HEK293 (cell line): ENCODE measurements around the gene PSME1.

ENCODE experiments used
- CTCF ChIA-PET: fragments of 350-600 bp; formaldehyde crosslinking; extraction: SDS; loops from one replicate; lab custom pipeline; 2021; ENCODE audit warnings: antibody characterized with exemption; lab: Yijun Ruan, JAX
- POLR2A ChIA-PET: fragments of 300-600 bp; formaldehyde crosslinking; extraction: SDS; loops from one replicate; lab custom pipeline; 2020; ENCODE audit warnings: antibody characterized with exemption, inconsistent platforms; lab: Yijun Ruan, JAX
- H3K27ac ChIP-seq: fragments of 200-500 bp; sonication (Bioruptor generic); 2 replicates; pipeline ENCODE4 v1.5.1; 2014; ENCODE audit warnings: low read depth, low read length, control low read depth, inconsistent platforms; ENCODE audit errors: extremely low read depth
- H3K36me3 ChIP-seq, 2 experiments: fragments of 200-500 bp in 1 of 2; sonication (Bioruptor generic) in 1 of 2; 1 replicate in 1 of 2; 2 replicates in 1 of 2; pipeline ENCODE4 v1.5.1; 2014 to 2017; ENCODE audit warnings: inconsistent platforms in 2 of 2, low read length in 2 of 2; ENCODE audit not compliant: control insufficient read depth in 2 of 2, insufficient read depth in 1 of 2
- H3K4me1 ChIP-seq: fragments of 200-500 bp; sonication (Bioruptor generic); 2 replicates; pipeline ENCODE4 v1.5.1; 2014; ENCODE audit warnings: mild to moderate bottlenecking, low read length, inconsistent platforms; ENCODE audit not compliant: control insufficient read depth, insufficient read depth
- H3K4me3 ChIP-seq: 2 replicates; pipeline ENCODE4 v1.5.1; 2011; ENCODE audit warnings: low read depth, mild to moderate bottlenecking, control low read depth, low read length, moderate library complexity
- H3K9me3 ChIP-seq: fragments of 200-500 bp; sonication (Bioruptor generic); 2 replicates; pipeline ENCODE4 v1.5.1; 2014; ENCODE audit warnings: low read depth, low read length, inconsistent platforms; ENCODE audit not compliant: control insufficient read depth, insufficient read depth
- INSM2 ChIP-seq: fragments of 450-650 bp; formaldehyde crosslinking; IDR thresholded peaks from 2 replicates; pipeline ENCODE4 v1.5.1; 2016; ENCODE audit warnings: missing biosample characterization, missing genetic modification characterization
- KLF10 ChIP-seq: fragments of 450-650 bp; IDR thresholded peaks from 2 replicates; pipeline ENCODE4 v1.5.1; 2018; ENCODE audit warnings: missing biosample characterization, mild to moderate bottlenecking, missing genetic modification characterization
- KLF16 ChIP-seq: fragments of 450-650 bp; formaldehyde crosslinking; IDR thresholded peaks from 2 replicates; pipeline ENCODE4 v1.5.1; 2017; ENCODE audit warnings: missing biosample characterization, missing genetic modification characterization
- ZBTB44 ChIP-seq: fragments of 450-650 bp; IDR thresholded peaks from 2 replicates; pipeline ENCODE4 v1.5.1; 2018; ENCODE audit warnings: missing biosample characterization, mild to moderate bottlenecking, missing genetic modification characterization
- ZBTB48 ChIP-seq: fragments of 450-650 bp; formaldehyde crosslinking; IDR thresholded peaks from 2 replicates; pipeline ENCODE4 v1.5.1; 2016; ENCODE audit warnings: missing biosample characterization, missing genetic modification characterization
- ZBTB8A ChIP-seq: fragments of 450-650 bp; formaldehyde crosslinking; IDR thresholded peaks from 2 replicates; pipeline ENCODE4 v1.5.1; 2016; ENCODE audit warnings: missing biosample characterization, missing genetic modification characterization
- ZFP41 ChIP-seq: fragments of 450-650 bp; formaldehyde crosslinking; IDR thresholded peaks from 2 replicates; pipeline ENCODE4 v1.5.1; 2016; ENCODE audit warnings: missing biosample characterization, missing genetic modification characterization, borderline replicate concordance
- ZNF16 ChIP-seq: fragments of 450-650 bp; formaldehyde crosslinking; IDR thresholded peaks from 2 replicates; pipeline ENCODE4 v1.5.1; 2016; ENCODE audit warnings: low read depth, missing biosample characterization, missing genetic modification characterization
- ZNF2 ChIP-seq: fragments of 450-650 bp; formaldehyde crosslinking; IDR thresholded peaks from 2 replicates; pipeline ENCODE4 v1.5.1; 2016; ENCODE audit warnings: missing biosample characterization, missing genetic modification characterization
- ZNF202 ChIP-seq: fragments of 450-650 bp; formaldehyde crosslinking; IDR thresholded peaks from 2 replicates; pipeline ENCODE4 v1.5.1; 2016; ENCODE audit warnings: missing biosample characterization, missing genetic modification characterization, borderline replicate concordance
- ZNF221 ChIP-seq: fragments of 450-650 bp; formaldehyde crosslinking; IDR thresholded peaks from 2 replicates; pipeline ENCODE4 v1.5.1; 2017; ENCODE audit warnings: missing biosample characterization, missing genetic modification characterization, borderline replicate concordance
- ZNF24 ChIP-seq: fragments of 450-650 bp; formaldehyde crosslinking; IDR thresholded peaks from 2 replicates; pipeline ENCODE4 v1.5.1; 2016; ENCODE audit warnings: missing biosample characterization, missing genetic modification characterization
- ZNF266 ChIP-seq: fragments of 450-650 bp; formaldehyde crosslinking; IDR thresholded peaks from 2 replicates; pipeline ENCODE4 v1.5.1; 2016; ENCODE audit warnings: missing biosample characterization, missing genetic modification characterization, low read depth
- ZNF274 ChIP-seq, 2 experiments: fragments of 200-500 bp in 1 of 2; fragments of 450-650 bp in 1 of 2; sonication (Bioruptor generic) in 1 of 2; formaldehyde crosslinking in 1 of 2; IDR thresholded peaks; 2 replicates each; pipeline versions ENCODE4 v1.5.1 to v1.6.1; 2014 to 2016; ENCODE audit warnings: borderline replicate concordance in 1 of 2, inconsistent platforms in 1 of 2, low read length in 1 of 2, missing biosample characterization in 1 of 2, missing genetic modification characterization in 1 of 2
- ZNF280C ChIP-seq: fragments of 450-650 bp; formaldehyde crosslinking; IDR thresholded peaks from 2 replicates; pipeline ENCODE4 v1.5.1; 2016; ENCODE audit warnings: missing biosample characterization, missing genetic modification characterization
- ZNF362 ChIP-seq: fragments of 450-650 bp; formaldehyde crosslinking; IDR thresholded peaks from 2 replicates; pipeline ENCODE4 v1.5.1; 2016; ENCODE audit warnings: missing biosample characterization, missing genetic modification characterization
- ZNF391 ChIP-seq: fragments of 450-650 bp; formaldehyde crosslinking; IDR thresholded peaks from 2 replicates; pipeline ENCODE4 v1.5.1; 2016; ENCODE audit warnings: low read depth, missing biosample characterization, missing genetic modification characterization, borderline replicate concordance
- ZNF544 ChIP-seq: fragments of 450-650 bp; formaldehyde crosslinking; IDR thresholded peaks from 2 replicates; pipeline ENCODE4 v1.5.0; 2017; ENCODE audit warnings: missing biosample characterization, missing genetic modification characterization
- ZNF571 ChIP-seq: fragments of 450-650 bp; formaldehyde crosslinking; IDR thresholded peaks from 2 replicates; pipeline ENCODE4 v1.5.0; 2017; ENCODE audit warnings: missing biosample characterization, missing genetic modification characterization
- ZNF596 ChIP-seq: fragments of 450-650 bp; IDR thresholded peaks from 2 replicates; pipeline ENCODE4 v1.5.0; 2018; ENCODE audit warnings: missing biosample characterization, mild to moderate bottlenecking, missing genetic modification characterization, moderate library complexity
- ZNF623 ChIP-seq: fragments of 450-650 bp; formaldehyde crosslinking; IDR thresholded peaks from 2 replicates; pipeline ENCODE4 v1.5.1; 2016; ENCODE audit warnings: missing biosample characterization, missing genetic modification characterization

The PSME1 gene

GRCh38 chr14:24167469-24168114 lies 31.6 kb downstream of the PSME1 start:
- Histone ChIP-seq H3K27ac (no peak overlapping the region), H3K36me3 (peaks cover 0 to 46% of the 10 kb centered on the region in 2 experiments), H3K9me3 (no peaks in the 10 kb centered on the region), H3K4me3 (no peak overlapping the region), H3K4me1 (no peaks in the 10 kb centered on the region)
- TF ChIP-seq ZNF202 (tag by site-specific recombination) (no peak), ZNF571 (tag by site-specific recombination) (no peak), ZNF24 (tag by site-specific recombination) (peak; percentile 35; the same call in 1 of the 2 replicates), ZNF266 (tag by site-specific recombination) (no peak), KLF10 (tag by site-specific recombination) (no peak)
- ChIA-PET CTCF (interaction anchor here (0.6 kb wide), 1 partner anchor 86 kb away, joined by 3 read pairs; no protein-coding TSS in a partner anchor), POLR2A (no interaction called here)

GRCh38 chr14:24171422-24172260 lies 35.6 kb downstream of the PSME1 start, which contains the start of gene REC8:
REC8 (plus strand) TSS chr14:24172080; CDS start chr14:24172553, 473 bp downstream.
- Histone ChIP-seq H3K4me3 (peak within 1 kb of the TSS; percentile 17; the same call in 1 of the 2 replicates), H3K36me3 (peaks cover 0 to 15% of the 10 kb centered on the region in 2 experiments; a peak in 2 of 3 replicates), H3K4me1 (no peaks in the 10 kb centered on the region), H3K27ac (no peak within 1 kb of the TSS), H3K9me3 (no peaks in the 10 kb centered on the region)
- ChIA-PET POLR2A (interaction anchor here (1.5 kb wide), 1 partner anchor 14 kb away, joined by 8 read pairs; no protein-coding TSS in a partner anchor), CTCF (no interaction called here)
- TF ChIP-seq ZNF221 (tag by site-specific recombination) = no peak
- TF ChIP-seq ZNF280C (tag by site-specific recombination) = no peak
- no peak for TF ChIP-seq ZBTB8A (tag by site-specific recombination)
- no peak for TF ChIP-seq ZNF274 (IDR thresholded peaks at IDR 0.05; ENCODE audit: low read length)
- TF ChIP-seq ZNF274 (tag by site-specific recombination; IDR thresholded peaks at IDR 0.05; ENCODE audit: borderline replicate concordance) = no peak
- TF ChIP-seq ZNF2 (tag by site-specific recombination) = no peak
- TF ChIP-seq ZBTB44 (tag by site-specific recombination) = no peak
- TF ChIP-seq ZNF544 (tag by site-specific recombination) = no peak
- no peak for TF ChIP-seq ZNF623 (tag by site-specific recombination)
- TF ChIP-seq ZNF362 (tag by site-specific recombination) = no peak
- TF ChIP-seq KLF16 (tag by site-specific recombination) = no peak
- no peak for TF ChIP-seq ZFP41 (tag by site-specific recombination)
- TF ChIP-seq ZBTB48 (tag by site-specific recombination) = no peak
- TF ChIP-seq INSM2 = no peak
- no peak for TF ChIP-seq ZNF391
- TF ChIP-seq ZNF16 (tag by site-specific recombination) = no peak
- no peak for TF ChIP-seq ZNF596
